H1 (cell line): ENCODE data around the gene DNM2. TPM values are rescaled to one million over a fixed set of nuclear protein-coding genes. Genes with fewer than 3 reads are reported as not detected.

ENCODE experiments used
- CHD7 ChIP-seq: fragments of 300-600 bp; sonication (generic); IDR thresholded peaks from 2 replicates; pipeline ENCODE4 v1.7.1; 2012; ENCODE audit warnings: low read length, moderate library complexity, mild to moderate bottlenecking, inconsistent platforms; ENCODE audit not compliant: insufficient replicate concordance
- HDAC2 ChIP-seq, 2 experiments: fragments of 300-600 bp in 1 of 2; sonication (generic) in 1 of 2; IDR thresholded peaks; 2 replicates each; pipeline ENCODE4 v1.6.1; 2011 to 2012; ENCODE audit warnings: low read depth in 2 of 2, low read length in 2 of 2, mild to moderate bottlenecking in 2 of 2, moderate library complexity in 2 of 2, borderline replicate concordance in 1 of 2, inconsistent platforms in 1 of 2
- KDM1A ChIP-seq: fragments of 200-600, 300-600 bp; sonication (generic); IDR thresholded peaks from 2 replicates; pipeline ENCODE4 v1.7.1; 2016; ENCODE audit warnings: mild to moderate bottlenecking, low read length, borderline replicate concordance
- POU5F1 ChIP-seq: IDR thresholded peaks from 2 replicates; pipeline ENCODE4 v1.6.1; 2011; ENCODE audit warnings: low read depth, mild to moderate bottlenecking, low read length, moderate library complexity
- RBBP5 ChIP-seq: IDR thresholded peaks from 2 replicates; pipeline ENCODE4 v1.7.1; 2012; ENCODE audit warnings: low read depth, mild to moderate bottlenecking, inconsistent platforms, low read length, moderate library complexity, borderline replicate concordance
- SIRT6 ChIP-seq: IDR thresholded peaks from one replicate; pipeline ENCODE4 v1.7.1; 2012; ENCODE audit warnings: low read length, inconsistent platforms
- SP1 ChIP-seq: IDR thresholded peaks from 2 replicates; pipeline ENCODE4 v1.6.1; 2011; ENCODE audit warnings: low read depth, low read length
- SP4 ChIP-seq: IDR thresholded peaks from 2 replicates; pipeline ENCODE4 v1.6.1; 2012; ENCODE audit warnings: low read length, inconsistent platforms
- polyA plus RNA-seq, 7 experiments: library from polyadenylated mRNA; depleted of rRNA in 3 of 7; stranded (reverse) in 5 of 7; unstranded in 2 of 7; fragments of >200 nt in 5 of 7; fragments of 200-250 nt in 2 of 7; gene quantifications; 1 replicate in 5 of 7; 2 replicates in 1 of 7; 4 replicates in 1 of 7; pipeline versions ENCODE4 v1.2.1 to v1.2.3, GENCODE V29; 2011 to 2013; ENCODE audit warnings: missing spikeins in 2 of 7, mixed read lengths in 2 of 7
- total RNA-seq: library from RNA; stranded (reverse); fragmentation: NEBNext Ultra II Directional; extraction: Animal tissue kit (Norgen Biotek cat#: 25700); gene quantifications from 2 replicates; pipeline ENCODE4 v1.2.1, GENCODE V29; 2021

The DNM2 gene
- total and polyA plus RNA-seq, 2 of the 8 experiments (the other 6 are each of a cell fraction or from before 2014, with no cell fraction given) = 61.9 to 120 TPM

- TF ChIP-seq CHD7 (no peak), SP4 (no peak), RBBP5 (no peak), POU5F1 (no peak), SP1 (no peak), KDM1A (peak; percentile 85; the same call in 1 of the 2 replicates), SIRT6 (no peak), HDAC2 (IDR thresholded peaks at IDR 0.05; ENCODE audit: borderline replicate concordance in 1 of 2, low read depth in 2 of 2, low read length in 2 of 2) (no peak)
Observed at GRCh38 chr19:10751109-10751953, 33.5 kb downstream of the DNM2 start (continued).
